Stimulated activated CD8-positive, alpha-beta memory T cell treated with anti-CD3 and anti-CD28 coated beads, Interleukin-12 subunit alpha, Interleukin-12 subunit beta, amount 100 ng/mL, for 4 hours (primary cell): Measurements from ENCODE around the gene NECAB2.

Experiments used
- DNase-seq: peaks from one replicate; pipeline ENCODE4 v3.0.0-alpha.2; 2020; ENCODE audit warnings: low read depth

Gene NECAB2

GRCh38 chr16:83952940-83953795 is 14.9 kb upstream of the NECAB2 start, which contains the start of gene OSGIN1:
TSS of gene OSGIN1 (plus strand) at chr16:83953240. CDS start at chr16:83957672, 4,432 bp downstream.
- DNase-seq: peak; percentile 36

- DNase-seq: no peak
Observed at GRCh38 chr16:83953796-83954576, 14.1 kb upstream of the NECAB2 start.

DNA sequence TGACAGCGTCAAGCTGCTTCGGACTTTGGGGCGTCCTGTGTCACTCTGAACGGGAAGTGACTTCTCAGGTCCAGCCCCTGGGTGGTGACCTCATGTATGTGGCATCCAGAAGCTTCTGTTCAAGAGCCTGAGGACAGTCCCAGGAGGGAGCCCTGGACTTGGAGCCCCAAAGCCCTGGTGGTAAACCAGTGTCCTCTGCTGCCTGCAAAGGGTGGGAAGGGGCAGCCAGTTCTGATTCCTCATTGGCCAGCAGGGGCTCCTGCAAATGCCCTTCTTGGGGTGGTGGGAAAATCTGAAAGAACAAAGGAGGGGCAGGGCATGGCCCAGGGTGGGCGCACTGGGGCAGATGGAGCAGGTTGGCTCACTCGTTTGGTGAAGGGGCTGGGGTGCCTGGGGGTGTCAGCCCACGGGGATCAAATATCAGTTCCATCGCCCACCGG is 13.4 kb upstream of the NECAB2 start:
- DNase-seq: no peak

DNA sequence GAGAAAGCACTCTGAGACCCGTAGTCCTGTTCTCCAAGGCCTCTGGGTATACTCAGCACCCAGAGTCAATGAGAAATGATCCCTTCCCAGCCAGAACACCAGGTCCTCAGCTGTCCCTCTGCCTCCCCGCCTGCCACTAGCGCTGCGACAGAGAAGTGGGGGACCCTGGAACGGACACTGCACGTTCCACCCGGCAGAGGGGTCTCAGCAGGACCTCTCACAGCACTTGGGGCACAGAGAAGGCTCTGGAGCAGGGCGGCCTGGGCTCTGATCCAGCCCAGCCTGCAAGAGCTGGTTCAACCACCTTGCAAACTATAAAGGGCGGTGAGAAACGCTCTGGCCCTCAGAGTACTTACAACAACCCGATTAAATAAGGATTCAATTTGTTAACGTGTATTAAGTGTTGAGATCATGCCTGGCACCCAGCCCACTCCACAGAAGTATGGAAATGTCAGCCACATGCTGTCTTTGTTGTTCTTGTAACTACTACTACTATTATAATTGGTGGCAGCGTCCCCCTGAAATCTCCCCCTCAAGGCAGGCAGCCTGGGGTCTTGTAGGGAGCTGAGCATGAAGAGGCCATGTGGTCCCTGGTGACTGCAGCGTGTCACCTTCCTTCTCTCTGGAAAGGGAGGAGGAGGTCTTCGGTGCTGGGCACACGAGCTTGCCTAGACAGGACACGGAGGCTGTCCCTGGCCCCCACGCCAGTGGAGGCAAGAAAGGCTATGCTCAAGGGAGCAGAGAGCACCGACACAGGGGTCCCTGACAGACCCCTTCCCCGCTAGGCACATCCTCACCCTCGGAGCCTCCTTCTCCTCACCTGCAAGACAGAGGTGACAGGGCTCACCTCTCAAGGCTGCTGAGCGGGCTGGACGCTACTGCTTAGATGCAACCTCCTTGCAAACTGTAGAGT is 12.6 kb upstream of the NECAB2 start:
- DNase-seq: no peak

- DNase-seq: peak; percentile 36
Observed at GRCh38 chr16:83956336-83957289, 11.4 kb upstream of the NECAB2 start.

DNA sequence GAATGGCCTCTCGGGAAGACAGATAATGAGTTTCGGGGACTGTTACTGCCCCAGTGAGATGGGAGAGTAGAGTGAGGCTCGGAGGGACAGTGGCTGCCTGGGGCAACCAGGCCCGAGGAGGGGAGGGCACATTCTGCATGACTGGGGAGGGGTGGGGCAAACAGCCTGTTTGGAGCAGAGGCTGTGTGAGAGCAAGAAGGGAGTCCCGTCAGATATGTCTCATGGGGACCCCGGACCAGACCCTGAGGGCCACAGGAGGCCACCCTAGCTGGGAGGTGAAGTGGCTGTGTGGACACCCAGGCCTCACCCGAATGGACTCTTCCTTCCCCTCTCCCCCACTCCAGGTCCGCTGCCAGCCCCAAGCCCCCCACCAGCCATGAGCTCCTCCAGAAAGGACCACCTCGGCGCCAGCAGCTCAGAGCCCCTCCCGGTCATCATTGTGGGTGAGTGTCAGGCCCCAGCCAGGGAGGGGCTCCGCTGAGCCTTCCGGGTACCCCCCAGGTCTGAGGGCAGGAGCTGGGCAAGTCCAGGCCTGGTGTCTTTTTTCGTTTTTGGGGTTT is 10.7 kb upstream of the NECAB2 start:
- no peak for DNase-seq

- no peak for DNase-seq
Observed at GRCh38 chr16:83958137-83958845, 9.8 kb upstream of the NECAB2 start.

DNA sequence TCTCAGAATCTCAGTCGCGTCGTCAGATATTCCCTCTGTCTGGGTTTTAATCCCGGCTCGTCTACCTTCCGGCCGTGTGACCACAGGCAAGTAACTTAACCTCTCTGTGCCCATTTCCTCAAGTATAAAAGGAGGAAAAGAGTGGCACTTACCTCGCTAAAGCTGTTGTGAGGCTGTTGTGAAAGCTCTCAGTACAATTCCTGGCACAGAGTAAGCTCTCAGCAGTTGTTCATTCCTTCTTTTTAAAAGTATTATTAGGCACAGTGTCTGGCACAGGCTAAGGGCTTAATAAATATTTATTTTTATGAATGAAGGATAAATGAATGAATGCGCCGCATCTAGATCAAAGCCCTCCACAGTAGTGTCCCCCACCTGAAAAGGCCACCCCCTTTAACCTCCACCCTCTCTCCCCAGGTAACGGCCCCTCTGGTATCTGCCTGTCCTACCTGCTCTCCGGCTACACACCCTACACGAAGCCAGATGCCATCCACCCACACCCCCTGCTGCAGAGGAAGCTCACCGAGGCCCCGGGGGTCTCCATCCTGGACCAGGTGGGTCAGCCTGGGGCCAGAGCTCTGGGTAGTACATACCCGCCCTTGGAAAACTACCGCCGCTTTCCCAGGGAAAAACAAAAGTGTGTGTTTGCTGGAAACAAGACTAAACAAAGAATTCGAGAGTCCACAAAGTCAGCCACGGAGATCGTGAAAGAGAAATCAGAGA is 9.0 kb upstream of the NECAB2 start:
- DNase-seq: no peak

DNA sequence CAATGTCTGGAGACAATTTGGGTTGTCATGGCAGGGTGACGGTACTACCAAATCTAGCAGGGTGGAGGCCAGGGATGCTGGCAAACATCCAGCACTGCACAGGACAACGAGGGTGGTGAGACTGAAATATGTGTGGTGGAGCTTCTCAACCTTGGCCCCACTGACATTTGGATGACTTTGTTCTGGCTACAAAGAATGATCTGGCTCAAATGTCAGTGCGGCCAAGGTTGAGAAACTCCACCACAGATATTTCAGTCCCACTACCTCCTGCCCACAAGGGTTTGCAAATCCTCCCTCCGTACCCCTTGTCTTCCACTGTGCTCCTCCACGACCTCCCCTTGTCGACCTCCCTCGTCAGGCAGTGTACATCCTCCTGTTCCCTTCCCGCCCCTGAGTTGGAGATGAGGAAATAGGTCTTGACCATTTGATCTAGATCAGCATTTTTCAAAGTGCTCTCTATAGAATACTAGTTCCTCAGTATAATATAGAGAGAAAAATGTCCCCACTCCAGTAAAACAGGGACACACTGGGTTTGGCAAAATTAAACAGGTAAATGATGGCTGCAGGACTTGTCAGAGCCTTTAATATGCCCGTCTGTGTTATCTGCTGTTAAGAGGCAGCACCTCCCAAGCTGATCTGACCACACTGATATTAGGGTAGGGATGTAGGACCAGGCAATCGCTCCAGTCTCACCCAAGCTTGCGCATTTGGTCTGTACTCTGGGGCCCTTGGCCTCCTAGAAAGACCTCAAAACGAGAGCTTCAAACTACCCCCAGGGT is 8.2 kb upstream of the NECAB2 start:
- DNase-seq: no peak

DNA sequence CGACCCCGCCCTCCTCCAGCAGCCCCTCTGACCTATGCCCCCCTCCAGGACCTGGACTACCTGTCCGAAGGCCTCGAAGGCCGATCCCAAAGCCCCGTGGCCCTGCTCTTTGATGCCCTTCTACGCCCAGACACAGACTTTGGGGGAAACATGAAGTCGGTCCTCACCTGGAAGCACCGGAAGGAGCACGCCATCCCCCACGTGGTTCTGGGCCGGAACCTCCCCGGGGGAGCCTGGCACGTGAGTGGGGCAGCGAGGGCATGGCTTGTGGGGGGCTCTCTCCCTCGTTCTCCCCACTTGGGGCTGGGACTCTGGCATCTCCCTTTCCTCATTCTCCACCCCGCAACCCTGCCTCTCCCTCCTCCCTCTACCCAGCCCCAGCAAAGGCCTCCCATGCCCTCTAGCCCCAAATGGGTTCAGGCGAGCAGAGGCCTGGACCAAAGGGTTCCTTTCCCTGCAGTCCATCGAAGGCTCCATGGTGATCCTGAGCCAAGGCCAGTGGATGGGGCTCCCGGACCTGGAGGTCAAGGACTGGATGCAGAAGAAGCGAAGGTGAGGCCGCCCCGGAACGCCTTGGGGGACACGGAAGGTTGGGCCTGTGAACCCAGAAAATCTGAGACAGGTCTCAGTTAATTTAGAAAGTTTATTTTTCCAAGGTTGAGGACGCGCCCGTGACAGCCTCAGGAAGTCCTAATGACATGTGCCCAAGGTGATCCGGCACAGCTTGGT is 7.4 kb upstream of the NECAB2 start:
- DNase-seq: no peak

GRCh38 chr16:83961591-83961990 is 6.5 kb upstream of the NECAB2 start:
- DNase-seq: no peak

- no peak for DNase-seq
Observed at GRCh38 chr16:83963277-83964119, 4.5 kb upstream of the NECAB2 start.

DNA sequence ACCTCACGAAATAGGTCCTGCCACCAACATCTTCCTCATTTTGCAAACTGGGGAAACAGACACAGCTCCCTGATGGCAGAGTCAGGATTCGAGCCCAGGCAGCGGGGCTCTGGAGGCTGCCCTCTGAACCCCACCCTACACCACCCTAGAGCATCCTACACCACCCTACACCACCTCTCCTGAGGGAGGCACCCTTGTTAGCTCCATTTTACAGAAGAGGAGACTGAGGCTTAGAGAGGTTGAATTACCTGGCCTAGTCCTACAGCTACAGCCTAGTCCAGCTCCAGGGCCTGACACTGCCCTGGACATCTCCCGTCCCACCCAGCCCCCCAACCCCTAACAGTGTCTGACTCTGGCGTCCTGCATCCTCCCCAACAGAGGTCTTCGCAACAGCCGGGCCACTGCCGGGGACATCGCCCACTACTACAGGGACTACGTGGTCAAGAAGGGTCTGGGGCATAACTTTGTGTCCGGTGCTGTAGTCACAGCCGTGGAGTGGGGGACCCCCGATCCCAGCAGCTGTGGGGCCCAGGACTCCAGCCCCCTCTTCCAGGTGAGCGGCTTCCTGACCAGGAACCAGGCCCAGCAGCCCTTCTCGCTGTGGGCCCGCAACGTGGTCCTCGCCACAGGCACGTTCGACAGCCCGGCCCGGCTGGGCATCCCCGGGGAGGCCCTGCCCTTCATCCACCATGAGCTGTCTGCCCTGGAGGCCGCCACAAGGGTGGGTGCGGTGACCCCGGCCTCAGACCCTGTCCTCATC is 3.2 kb upstream of the NECAB2 start:
- no peak for DNase-seq

- no peak for DNase-seq
Observed at GRCh38 chr16:83965444-83966152, 2.4 kb upstream of the NECAB2 start.

- DNase-seq: no peak
Observed at GRCh38 chr16:83966153-83966696, 1.8 kb upstream of the NECAB2 start.
